ENCODE results near the gene STYX. TPM values are rescaled to one million over a fixed set of nuclear protein-coding genes. Genes with fewer than 3 reads are reported as not detected.

Gene STYX
- total RNA-seq, 1 experiment from 2014 or later: 24.4 TPM

- H3K4me3 Mint-ChIP-seq (ENCODE audit: unreplicated experiment): no peak overlapping the region
- Histone ChIP-seq H3K4me1 (no peaks in the 10 kb centered on the region), H3K36me3 (ENCODE audit: control insufficient read depth, insufficient read depth, low read length) (peaks cover 1% of the 10 kb centered on the region; the same call in 1 of the 2 replicates), H3K27me3 (replicated peaks; ENCODE audit: control insufficient read depth, insufficient read depth, low read length) (no peaks in the 10 kb centered on the region), H3K4me3 (ENCODE audit: low read depth, low read length) (no peak overlapping the region), H3K9me3 (no peaks in the 10 kb centered on the region)
- BruUV-seq (replicated peaks): no TSS peak
- intact Hi-C loops (cut with micrococcal nuclease; ENCODE audit: unreplicated experiment): no loop called here
- H3K27ac Mint-ChIP-seq (ENCODE audit: unreplicated experiment): no peak overlapping the region
- no peaks in the 10 kb centered on the region for H3K9me3 Mint-ChIP-seq (ENCODE audit: unreplicated experiment)
- H3K27me3 Mint-ChIP-seq (ENCODE audit: insufficient read depth, unreplicated experiment): no peaks in the 10 kb centered on the region
- H3K4me1 Mint-ChIP-seq (ENCODE audit: low read depth, unreplicated experiment): peaks cover 1% of the 10 kb centered on the region
- peaks cover 84% of the 10 kb centered on the region for H3K36me3 Mint-ChIP-seq (ENCODE audit: insufficient read depth, unreplicated experiment)
- POLR2A ChIA-PET: no interaction called here
- no peak for DNase-seq
- TF ChIP-seq CTCF (IDR thresholded peaks at IDR 0.05; ENCODE audit: insufficient read depth in 1 of 2, low read depth in 1 of 2, low read length in 1 of 2, severe bottlenecking in 1 of 2, unreplicated experiment in 1 of 2): no peak
- CTCF ChIA-PET: no interaction called here
These were observed 18.3 kb upstream of the STYX start for GRCh38 chr14:52711666-52712065.

- Histone ChIP-seq H3K4me1 (no peaks in the 10 kb centered on the region), H3K4me3 (ENCODE audit: low read depth, low read length) (no peak overlapping the region), H3K9me3 (no peaks in the 10 kb centered on the region), H3K27me3 (replicated peaks; ENCODE audit: control insufficient read depth, insufficient read depth, low read length) (no peaks in the 10 kb centered on the region), H3K36me3 (ENCODE audit: control insufficient read depth, insufficient read depth, low read length) (peaks cover 4% of the 10 kb centered on the region; the same call in 1 of the 2 replicates)
- no peaks in the 10 kb centered on the region for H3K4me1 Mint-ChIP-seq (ENCODE audit: low read depth, unreplicated experiment)
- ChIA-PET POLR2A (no interaction called here), CTCF (no interaction called here)
- no peak overlapping the region for H3K27ac Mint-ChIP-seq (ENCODE audit: unreplicated experiment)
- DNase-seq: no peak
- no TSS peak for BruUV-seq (replicated peaks)
- H3K9me3 Mint-ChIP-seq (ENCODE audit: unreplicated experiment): no peaks in the 10 kb centered on the region
- H3K36me3 Mint-ChIP-seq (ENCODE audit: insufficient read depth, unreplicated experiment): peaks cover 91% of the 10 kb centered on the region
- no peak overlapping the region for H3K4me3 Mint-ChIP-seq (ENCODE audit: unreplicated experiment)
- no peaks in the 10 kb centered on the region for H3K27me3 Mint-ChIP-seq (ENCODE audit: insufficient read depth, unreplicated experiment)
- TF ChIP-seq CTCF (IDR thresholded peaks at IDR 0.05; ENCODE audit: insufficient read depth in 1 of 2, low read depth in 1 of 2, low read length in 1 of 2, severe bottlenecking in 1 of 2, unreplicated experiment in 1 of 2): no peak
- intact Hi-C loops (cut with micrococcal nuclease; ENCODE audit: unreplicated experiment): no loop called here
These were observed 13.8 kb upstream of the STYX start for GRCh38 chr14:52716155-52716554.

- BruUV-seq (replicated peaks): no TSS peak
- DNase-seq: no peak
- no peaks in the 10 kb centered on the region for H3K27me3 Mint-ChIP-seq (ENCODE audit: insufficient read depth, unreplicated experiment)
- H3K9me3 Mint-ChIP-seq (ENCODE audit: unreplicated experiment): no peaks in the 10 kb centered on the region
- ChIA-PET POLR2A (interaction anchor here (1.1 kb wide), 1 partner anchor 16 kb away, joined by 3 read pairs; no protein-coding TSS in a partner anchor), CTCF (interaction anchor here (0.8 kb wide), 1 partner anchor 12 kb away, joined by 3 read pairs; no protein-coding TSS in a partner anchor)
- no peak overlapping the region for H3K27ac Mint-ChIP-seq (ENCODE audit: unreplicated experiment)
- no peak overlapping the region for H3K4me3 ChIP-seq (ENCODE audit: low read depth, low read length)
- H3K9me3 ChIP-seq: no peaks in the 10 kb centered on the region
- TF ChIP-seq CTCF (IDR thresholded peaks at IDR 0.05; ENCODE audit: insufficient read depth in 1 of 2, low read depth in 1 of 2, low read length in 1 of 2, severe bottlenecking in 1 of 2, unreplicated experiment in 1 of 2): no peak
- H3K36me3 ChIP-seq (ENCODE audit: control insufficient read depth, insufficient read depth, low read length): peaks cover 2% of the 10 kb centered on the region; the same call in 1 of the 2 replicates
- H3K4me1 ChIP-seq: no peaks in the 10 kb centered on the region
- H3K4me1 Mint-ChIP-seq (ENCODE audit: low read depth, unreplicated experiment): no peaks in the 10 kb centered on the region
- no peak overlapping the region for H3K4me3 Mint-ChIP-seq (ENCODE audit: unreplicated experiment)
- no peaks in the 10 kb centered on the region for H3K27me3 ChIP-seq (replicated peaks; ENCODE audit: control insufficient read depth, insufficient read depth, low read length)
- intact Hi-C loops (cut with micrococcal nuclease; ENCODE audit: unreplicated experiment): no loop called here
- H3K36me3 Mint-ChIP-seq (ENCODE audit: insufficient read depth, unreplicated experiment): peaks cover 75% of the 10 kb centered on the region
These were observed 6.2 kb upstream of the STYX start for GRCh38 chr14:52723514-52724359.
